Smooth muscle cell (in vitro differentiated cells): Measurements from ENCODE around the gene TADA2B. TPM values are rescaled to one million over a fixed set of nuclear protein-coding genes. Genes with fewer than 3 reads are reported as not detected.

Source experiments
- DNase-seq: peaks from one replicate; lab custom pipeline; 2025; ENCODE audit not compliant: unreplicated experiment; lab: John Stamatoyannopoulos, UW
- H2AFZ ChIP-seq: fragments of 200-600 bp; sonication (generic); 2 replicates; pipeline ENCODE4 v1.6.0; 2016; ENCODE audit warnings: antibody characterized with exemption, low read depth, mild to moderate bottlenecking
- H3F3A ChIP-seq: fragments of 200-600 bp; sonication (generic); 2 replicates; pipeline ENCODE4 v1.6.0; 2017; ENCODE audit warnings: antibody characterized with exemption, low read depth
- H3K27ac ChIP-seq: fragments of 200-600 bp; sonication (generic); 2 replicates; pipeline ENCODE4 v1.5.1; 2016; ENCODE audit warnings: low read depth, mild to moderate bottlenecking
- H3K27me3 ChIP-seq: fragments of 200-600 bp; sonication (generic); 2 replicates; pipeline ENCODE4 v1.6.1; 2016; ENCODE audit warnings: low read depth, mild to moderate bottlenecking
- H3K36me3 ChIP-seq: fragments of 200-600 bp; sonication (generic); 2 replicates; pipeline ENCODE4 v1.5.1; 2016; ENCODE audit warnings: low read depth
- H3K4me1 ChIP-seq: fragments of 200-600 bp; sonication (generic); 2 replicates; pipeline ENCODE4 v1.5.1; 2016; ENCODE audit warnings: low read depth
- H3K4me2 ChIP-seq: fragments of 200-600 bp; sonication (generic); 2 replicates; pipeline ENCODE4 v1.6.0; 2016; ENCODE audit warnings: mild to moderate bottlenecking
- H3K4me3 ChIP-seq: fragments of 200-600 bp; sonication (generic); 2 replicates; pipeline ENCODE4 v1.5.1; 2016; ENCODE audit warnings: mild to moderate bottlenecking
- H3K79me2 ChIP-seq: fragments of 200-600 bp; sonication (generic); 2 replicates; pipeline ENCODE4 v1.6.0; 2016; ENCODE audit warnings: low read depth, mild to moderate bottlenecking
- H3K9ac ChIP-seq: fragments of 200-600 bp; sonication (generic); 2 replicates; pipeline ENCODE4 v1.6.0; 2016; ENCODE audit warnings: low read depth
- H3K9me3 ChIP-seq: fragments of 200-600 bp; sonication (generic); replicated peaks from 2 replicates; pipeline ENCODE4 v1.5.1; 2016; ENCODE audit warnings: low read depth
- H4K20me1 ChIP-seq: fragments of 200-600 bp; sonication (generic); 2 replicates; pipeline ENCODE4 v1.6.0; 2016; ENCODE audit warnings: low read depth
- WGBS: methylation state at CpG from one replicate; pipeline ENCODE4 v1.1.7; 2016; ENCODE audit warnings: low lambda C conversion rate; 5-methylcytosine and 5-hydroxymethylcytosine counted together
- polyA plus RNA-seq: library from polyadenylated mRNA; unstranded; fragments of >200 nt; fragmentation: Nextera tagmentation; extraction: Ambion mirVana; gene quantifications from 2 replicates; pipeline ENCODE4 v1.2.1, GENCODE V29; 2016
- total RNA-seq: library from RNA; depleted of rRNA; stranded (reverse); fragments of >200 nt; gene quantifications from 2 replicates; pipeline ENCODE4 v1.2.3, GENCODE V29; 2014
- TF ChIP-seq, protein P1 (sequence below): fragments of 200-600 bp; sonication (generic); IDR thresholded peaks from 2 replicates; pipeline ENCODE4 v1.5.1; 2017; ENCODE audit warnings: borderline replicate concordance, mild to moderate bottlenecking, antibody characterized with exemption; ENCODE audit not compliant: insufficient read depth, poor library complexity, severe bottlenecking

The TADA2B gene
- total and polyA plus RNA-seq, 2 experiments from 2014 or later = 6.3 to 9.1 TPM

DNA sequence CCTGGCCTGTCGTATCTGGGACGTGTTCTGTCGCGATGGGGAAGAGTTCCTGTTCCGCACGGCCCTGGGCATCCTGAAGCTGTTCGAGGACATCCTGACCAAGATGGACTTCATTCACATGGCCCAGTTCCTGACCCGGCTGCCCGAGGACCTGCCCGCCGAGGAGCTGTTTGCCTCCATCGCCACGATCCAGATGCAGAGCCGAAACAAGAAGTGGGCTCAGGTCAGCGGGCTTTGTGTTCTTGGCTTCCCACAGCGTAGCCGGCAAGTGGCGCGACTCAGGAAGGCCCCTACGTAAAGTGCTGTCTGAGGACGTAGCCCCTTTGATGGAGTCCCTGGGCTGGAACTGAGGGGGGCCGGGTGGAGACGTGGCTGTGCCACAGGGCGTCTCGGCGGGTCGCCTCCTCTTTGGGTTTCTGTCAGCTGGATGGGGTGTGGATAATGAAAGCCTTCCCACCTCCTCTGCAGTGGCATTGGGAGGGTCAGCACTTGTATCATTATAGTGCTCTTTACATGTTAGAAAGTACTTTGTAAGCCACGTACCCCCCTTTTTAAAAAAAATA, 18.1 kb upstream of the TADA2B start:
- H2AFZ ChIP-seq = no peak overlapping the region
- H3K4me2 ChIP-seq = no peak overlapping the region
- DNase-seq = no peak
- WGBS = 93% methylated on average over 28 of the region's 28 CpGs
- H3K79me2 ChIP-seq = no peaks in the 10 kb centered on the region
- H3K27me3 ChIP-seq = no peaks in the 10 kb centered on the region
- H4K20me1 ChIP-seq = no peaks in the 10 kb centered on the region
- H3K4me3 ChIP-seq = no peak overlapping the region
- TF ChIP-seq, protein P1, sequence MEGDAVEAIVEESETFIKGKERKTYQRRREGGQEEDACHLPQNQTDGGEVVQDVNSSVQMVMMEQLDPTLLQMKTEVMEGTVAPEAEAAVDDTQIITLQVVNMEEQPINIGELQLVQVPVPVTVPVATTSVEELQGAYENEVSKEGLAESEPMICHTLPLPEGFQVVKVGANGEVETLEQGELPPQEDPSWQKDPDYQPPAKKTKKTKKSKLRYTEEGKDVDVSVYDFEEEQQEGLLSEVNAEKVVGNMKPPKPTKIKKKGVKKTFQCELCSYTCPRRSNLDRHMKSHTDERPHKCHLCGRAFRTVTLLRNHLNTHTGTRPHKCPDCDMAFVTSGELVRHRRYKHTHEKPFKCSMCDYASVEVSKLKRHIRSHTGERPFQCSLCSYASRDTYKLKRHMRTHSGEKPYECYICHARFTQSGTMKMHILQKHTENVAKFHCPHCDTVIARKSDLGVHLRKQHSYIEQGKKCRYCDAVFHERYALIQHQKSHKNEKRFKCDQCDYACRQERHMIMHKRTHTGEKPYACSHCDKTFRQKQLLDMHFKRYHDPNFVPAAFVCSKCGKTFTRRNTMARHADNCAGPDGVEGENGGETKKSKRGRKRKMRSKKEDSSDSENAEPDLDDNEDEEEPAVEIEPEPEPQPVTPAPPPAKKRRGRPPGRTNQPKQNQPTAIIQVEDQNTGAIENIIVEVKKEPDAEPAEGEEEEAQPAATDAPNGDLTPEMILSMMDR = no peak
- H3K9me3 ChIP-seq = no peaks in the 10 kb centered on the region
- no peak overlapping the region for H3K27ac ChIP-seq
- peaks cover 4% of the 10 kb centered on the region for H3K4me1 ChIP-seq
- H3K36me3 ChIP-seq = no peaks in the 10 kb centered on the region
- H3K9ac ChIP-seq = no peak overlapping the region
- H3F3A ChIP-seq = no peaks in the 10 kb centered on the region

- Histone ChIP-seq H4K20me1 (no peaks in the 10 kb centered on the region), H3K4me1 (no peaks in the 10 kb centered on the region), H3F3A (no peaks in the 10 kb centered on the region), H3K9ac (no peak overlapping the region), H3K36me3 (no peaks in the 10 kb centered on the region), H3K27me3 (no peaks in the 10 kb centered on the region), H3K27ac (no peak overlapping the region), H3K4me2 (no peak overlapping the region), H2AFZ (no peak overlapping the region), H3K9me3 (no peaks in the 10 kb centered on the region), H3K4me3 (no peak overlapping the region), H3K79me2 (no peaks in the 10 kb centered on the region)
- WGBS = 95% methylated on average over 9 of the region's 9 CpGs
- TF ChIP-seq, protein P1 = no peak
- no peak for DNase-seq
These were observed 17.1 kb upstream of the TADA2B start for GRCh38 chr4:7026107-7026506.

DNA sequence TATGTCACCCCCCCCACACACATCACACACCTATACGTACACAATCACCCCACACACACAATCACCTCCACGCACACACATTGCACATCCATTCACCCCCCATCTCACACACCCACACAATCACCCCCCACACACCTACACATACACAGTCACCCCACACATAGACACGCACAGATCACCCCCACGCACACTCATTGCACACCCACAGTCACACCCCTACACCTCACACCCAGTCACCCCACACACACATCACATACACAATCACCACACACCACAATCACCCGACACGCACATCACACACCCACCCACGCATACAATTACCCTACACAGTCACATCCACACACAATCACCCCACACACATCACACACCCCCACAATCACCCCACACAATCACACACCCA, 15.9 kb upstream of the TADA2B start:
- TF ChIP-seq, protein P1 = no peak
- no peak for DNase-seq
- WGBS = 95% methylated on average over 7 of the region's 7 CpGs
- Histone ChIP-seq H3K36me3 (no peaks in the 10 kb centered on the region), H3K4me1 (no peaks in the 10 kb centered on the region), H3K27ac (no peak overlapping the region), H3K27me3 (no peaks in the 10 kb centered on the region), H3K4me3 (no peak overlapping the region), H3K4me2 (no peak overlapping the region), H3K9me3 (no peaks in the 10 kb centered on the region), H4K20me1 (no peaks in the 10 kb centered on the region), H3K79me2 (no peaks in the 10 kb centered on the region), H3F3A (no peaks in the 10 kb centered on the region), H2AFZ (no peak overlapping the region), H3K9ac (no peak overlapping the region)

DNA sequence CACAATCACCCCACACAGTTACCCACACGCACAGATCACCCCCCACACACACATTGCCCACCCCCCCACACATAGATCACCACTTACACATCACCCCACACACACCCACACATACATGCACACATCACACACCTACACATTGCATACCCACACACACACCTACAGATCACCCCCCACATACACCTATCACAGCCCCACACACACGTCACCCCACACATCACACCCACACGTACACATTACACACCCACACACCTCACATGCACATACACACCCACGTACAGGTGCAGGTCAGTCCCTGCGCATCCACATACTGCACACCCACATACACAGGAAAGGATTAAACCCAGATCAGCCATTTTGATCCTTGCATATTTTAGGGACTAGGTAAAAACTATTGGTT, 15.3 kb upstream of the TADA2B start:
- TF ChIP-seq, protein P1 = no peak
- WGBS = 85% methylated on average over 4 of the region's 5 CpGs
- H3K4me3 ChIP-seq = no peak overlapping the region

More for the DNA sequence above, 15.3 kb upstream of the TADA2B start:
- Histone ChIP-seq H4K20me1 (no peaks in the 10 kb centered on the region), H3K27me3 (no peaks in the 10 kb centered on the region), H3K79me2 (no peaks in the 10 kb centered on the region), H3K27ac (no peak overlapping the region), H2AFZ (no peak overlapping the region), H3F3A (no peaks in the 10 kb centered on the region), H3K4me2 (no peak overlapping the region), H3K9me3 (no peaks in the 10 kb centered on the region), H3K4me1 (no peaks in the 10 kb centered on the region), H3K9ac (no peak overlapping the region), H3K36me3 (no peaks in the 10 kb centered on the region)
- no peak for DNase-seq
